Mesenchymal stem cell (in vitro differentiated cells and primary cell): ENCODE measurements around the gene CCDC74B.
"Not testable (repeated sequence)": the region's sequence is repeated elsewhere in the genome, so short reads cannot be mapped to it uniquely, and the experiment has no call there.

ENCODE experiments used
- DNase-seq: peaks from one replicate; pipeline ENCODE4 v3.0.0-alpha.2; 2013
- H2AFZ ChIP-seq: one replicate; pipeline ENCODE4 v1.6.1; 2013; ENCODE audit warnings: low read depth, mild to moderate bottlenecking, control low read depth, inconsistent platforms, low read length, moderate library complexity
- H2AK5ac ChIP-seq: 2 replicates; pipeline ENCODE4 v1.6.1; 2013; ENCODE audit warnings: low read length, moderate library complexity, mild to moderate bottlenecking, inconsistent platforms; ENCODE audit not compliant: severe bottlenecking
- H2BK120ac ChIP-seq: one replicate; pipeline ENCODE4 v1.6.1; 2013; ENCODE audit warnings: low read depth, mild to moderate bottlenecking, inconsistent platforms, low read length, moderate library complexity
- H2BK12ac ChIP-seq, 2 experiments: one replicate each; pipeline ENCODE4 v1.6.1; 2013; ENCODE audit warnings: inconsistent platforms in 2 of 2, low read length in 2 of 2, mild to moderate bottlenecking in 2 of 2, moderate library complexity in 2 of 2, control low read depth in 1 of 2
- H2BK15ac ChIP-seq: one replicate; pipeline ENCODE4 v1.6.1; 2013; ENCODE audit warnings: mild to moderate bottlenecking, low read depth, inconsistent platforms; ENCODE audit not compliant: poor library complexity, severe bottlenecking
- H2BK5ac ChIP-seq: 2 replicates; pipeline ENCODE4 v1.6.1; 2013; ENCODE audit warnings: low read depth, mild to moderate bottlenecking, low read length, control low read depth, inconsistent platforms; ENCODE audit not compliant: poor library complexity, severe bottlenecking
- H3K14ac ChIP-seq, 2 experiments: one replicate each; pipeline ENCODE4 v1.6.1; 2013; ENCODE audit warnings: inconsistent platforms in 2 of 2, low read length in 2 of 2, control low read depth in 1 of 2, mild to moderate bottlenecking in 1 of 2, moderate library complexity in 1 of 2
- H3K18ac ChIP-seq, 2 experiments: one replicate each; pipeline ENCODE4 v1.6.1; 2013; ENCODE audit warnings: inconsistent platforms in 2 of 2, low read length in 2 of 2, control low read depth in 1 of 2, low read depth in 1 of 2, mild to moderate bottlenecking in 1 of 2
- H3K23ac ChIP-seq, 2 experiments: one replicate each; pipeline ENCODE4 v1.6.1; 2013; ENCODE audit warnings: inconsistent platforms in 2 of 2, low read length in 2 of 2, mild to moderate bottlenecking in 2 of 2, moderate library complexity in 2 of 2, control low read depth in 1 of 2
- H3K27ac ChIP-seq: 2 replicates; pipeline ENCODE4 v1.5.1; 2013; ENCODE audit warnings: mild to moderate bottlenecking, moderate library complexity, low read length, control low read depth, inconsistent platforms; ENCODE audit not compliant: poor library complexity, severe bottlenecking
- H3K27me3 ChIP-seq, 2 experiments: 2 replicates each; pipeline versions ENCODE4 v1.6.1 to v1.7.0; 2013; ENCODE audit warnings: low read length in 2 of 2, mild to moderate bottlenecking in 2 of 2, moderate library complexity in 2 of 2, control low read depth in 1 of 2, inconsistent platforms in 1 of 2; ENCODE audit not compliant: control insufficient read depth in 1 of 2, insufficient read depth in 1 of 2
- H3K36me3 ChIP-seq, 2 experiments: 2 replicates each; pipeline versions ENCODE4 v1.6.1 to v1.7.0; 2013; ENCODE audit warnings: low read length in 2 of 2, control low read depth in 1 of 2, inconsistent platforms in 1 of 2, low read depth in 1 of 2, mild to moderate bottlenecking in 1 of 2; ENCODE audit not compliant: insufficient read depth in 2 of 2, control insufficient read depth in 1 of 2
- H3K4ac ChIP-seq, 2 experiments: one replicate each; pipeline ENCODE4 v1.6.1; 2013; ENCODE audit warnings: inconsistent platforms in 2 of 2, low read length in 2 of 2, mild to moderate bottlenecking in 2 of 2, moderate library complexity in 2 of 2, control low read depth in 1 of 2, low read depth in 1 of 2
- H3K4me1 ChIP-seq: 2 replicates; pipeline ENCODE4 v1.6.1; 2013; ENCODE audit warnings: low read depth, low read length, control low read depth; ENCODE audit not compliant: control insufficient read depth, insufficient read depth
- H3K4me2 ChIP-seq: 2 replicates; pipeline ENCODE4 v1.6.1; 2013; ENCODE audit warnings: low read length, mild to moderate bottlenecking, inconsistent platforms; ENCODE audit not compliant: poor library complexity, severe bottlenecking
- H3K4me3 ChIP-seq, 2 experiments: 2 replicates each; pipeline versions ENCODE4 v1.5.1 to v1.7.0; 2013; ENCODE audit warnings: low read length in 2 of 2, mild to moderate bottlenecking in 2 of 2, control low read depth in 1 of 2, low read depth in 1 of 2; ENCODE audit not compliant: insufficient read depth in 1 of 2
- H3K79me1 ChIP-seq: replicated peaks from 2 replicates; pipeline ENCODE4 v1.6.1; 2013; ENCODE audit warnings: mild to moderate bottlenecking, control low read depth, low read length, inconsistent platforms; ENCODE audit not compliant: poor library complexity, severe bottlenecking
- H3K9ac ChIP-seq: 2 replicates; pipeline ENCODE4 v1.7.0; 2013; ENCODE audit warnings: mild to moderate bottlenecking, low read length, moderate library complexity
- H3K9me3 ChIP-seq: 2 replicates; pipeline ENCODE4 v1.7.0; 2013; ENCODE audit warnings: mild to moderate bottlenecking, low read length; ENCODE audit not compliant: control insufficient read depth
- H4K8ac ChIP-seq: one replicate; pipeline ENCODE4 v1.6.1; 2013; ENCODE audit warnings: inconsistent platforms, mild to moderate bottlenecking, low read length, moderate library complexity
- H4K91ac ChIP-seq: one replicate; pipeline ENCODE4 v1.6.1; 2013; ENCODE audit warnings: mild to moderate bottlenecking, low read length, inconsistent platforms
- WGBS: methylation state at CpG from one replicate; pipeline ENCODE4 v1.1.7; 2013; ENCODE audit warnings: mixed read lengths; 5-methylcytosine and 5-hydroxymethylcytosine counted together

CCDC74B gene

GRCh38 chr2:130180404-130181324 is 35.8 kb upstream of the CCDC74B start:
- H3K4ac ChIP-seq = peak overlapping the region in 1 of 2 experiments; percentile 49
- H2AFZ ChIP-seq, H4K91ac ChIP-seq, H3K27me3 ChIP-seq, H3K18ac ChIP-seq, H3K79me1 ChIP-seq, H3K9me3 ChIP-seq, H3K23ac ChIP-seq, H3K14ac ChIP-seq, H2BK5ac ChIP-seq, H2BK120ac ChIP-seq: not testable (repeated sequence)
- peak overlapping the region; percentile 53 for H2AK5ac ChIP-seq
- peak overlapping the region; percentile 69 to 94 for H3K4me3 ChIP-seq
- peak overlapping the region; percentile 19 for H2BK15ac ChIP-seq
- H3K36me3 ChIP-seq = peaks cover 0 to 12% of the 10 kb centered on the region in 2 experiments
- peak overlapping the region; percentile 85 for H4K8ac ChIP-seq
- WGBS = 21% methylated on average over 38 of the region's 38 CpGs
- H3K27ac ChIP-seq = peak overlapping the region; percentile 9
- H3K9ac ChIP-seq = peak overlapping the region; percentile 94
- peaks cover 26% of the 10 kb centered on the region for H3K4me1 ChIP-seq
- peak overlapping the region in 1 of 2 experiments; percentile 21 for H2BK12ac ChIP-seq
- DNase-seq = peak; percentile 27
- H3K4me2 ChIP-seq = peak overlapping the region; percentile 94

GRCh38 chr2:130174866-130175265 is 30.0 kb upstream of the CCDC74B start:
- not testable (repeated sequence) for H2AFZ ChIP-seq, H3K14ac ChIP-seq, H3K9ac ChIP-seq, H2BK120ac ChIP-seq, H3K4me1 ChIP-seq, H3K23ac ChIP-seq, H3K4ac ChIP-seq, H2AK5ac ChIP-seq, H4K8ac ChIP-seq, H3K27me3 ChIP-seq, H3K18ac ChIP-seq, H3K4me3 ChIP-seq, H2BK15ac ChIP-seq, H3K27ac ChIP-seq, H3K9me3 ChIP-seq, H2BK12ac ChIP-seq, H2BK5ac ChIP-seq, H4K91ac ChIP-seq, H3K4me2 ChIP-seq, DNase-seq
- WGBS = 93% methylated on average over 5 of the region's 5 CpGs
- H3K36me3 ChIP-seq = peaks cover 44 to 46% of the 10 kb centered on the region in 2 experiments
- H3K79me1 ChIP-seq = peaks cover 26% of the 10 kb centered on the region

DNA sequence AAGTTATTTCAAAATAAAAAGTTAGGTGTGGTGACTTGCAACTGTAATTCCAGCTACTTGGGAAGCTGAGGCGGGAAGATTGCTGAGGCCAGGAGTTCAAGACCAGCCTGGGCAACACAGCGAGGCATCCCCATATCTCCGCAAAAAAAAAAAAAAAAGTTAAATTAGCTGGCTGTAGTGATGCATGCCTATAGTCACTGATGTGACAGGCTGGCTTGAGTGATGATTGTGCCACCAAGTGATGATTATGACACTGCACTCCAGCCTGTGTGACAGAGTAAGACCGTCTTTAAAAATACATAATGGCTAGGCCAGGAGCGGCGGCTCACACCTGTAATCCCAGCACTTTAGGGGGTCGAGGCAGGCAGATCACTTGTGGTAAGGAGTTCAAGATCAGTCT is 25.0 kb upstream of the CCDC74B start:
- Histone ChIP-seq H2AK5ac (no peak overlapping the region), H3K27me3 (no peaks in the 10 kb centered on the region), H3K9ac (no peak overlapping the region), H4K8ac (no peak overlapping the region), H3K14ac (no peak overlapping the region), H3K23ac (no peak overlapping the region), H3K18ac (no peak overlapping the region), H4K91ac (no peak overlapping the region), H3K36me3 (peaks cover 74% of the 10 kb centered on the region in 2 experiments), H2BK120ac (no peak overlapping the region), H2BK5ac (no peak overlapping the region), H3K4me3 (no peak overlapping the region), H3K4ac (no peak overlapping the region), H3K4me2 (no peak overlapping the region), H2BK15ac (no peak overlapping the region), H3K27ac (no peak overlapping the region), H3K4me1 (no peaks in the 10 kb centered on the region), H2AFZ (no peak overlapping the region), H2BK12ac (no peak overlapping the region), H3K9me3 (no peaks in the 10 kb centered on the region), H3K79me1 (peaks cover 34% of the 10 kb centered on the region)
- no peak for DNase-seq
- 98% methylated on average over 6 of the region's 7 CpGs for WGBS

- not testable (repeated sequence) for H3K4me3 ChIP-seq, H2AK5ac ChIP-seq, H3K4me1 ChIP-seq, H2AFZ ChIP-seq, H3K9me3 ChIP-seq, H3K27me3 ChIP-seq, H3K23ac ChIP-seq, H3K4ac ChIP-seq, H3K18ac ChIP-seq, DNase-seq, H4K8ac ChIP-seq, H3K27ac ChIP-seq, H2BK15ac ChIP-seq, H3K14ac ChIP-seq, H3K4me2 ChIP-seq, H2BK5ac ChIP-seq, H3K9ac ChIP-seq, H2BK12ac ChIP-seq, H2BK120ac ChIP-seq, H4K91ac ChIP-seq
- Histone ChIP-seq H3K79me1 (peaks cover 30% of the 10 kb centered on the region), H3K36me3 (peaks cover 71 to 74% of the 10 kb centered on the region in 2 experiments)
- WGBS = no CpG with 5 or more reads among the region's 3 CpGs
Observed at GRCh38 chr2:130169163-130169562, 24.3 kb upstream of the CCDC74B start.
